GM23338 (cell line): ENCODE data around the gene SNX3. TPM values are rescaled to one million over a fixed set of nuclear protein-coding genes. Genes with fewer than 3 reads are reported as not detected.

Experiments used
- ATAC-seq: fragments of 200-7000 bp; cut with Tn5 transposase; 3 replicates; pipeline ENCODE4 v1.9.1; 2020
- DNase-seq: peaks from one replicate; pipeline ENCODE4 v3.0.0-alpha.2; 2015; ENCODE audit warnings: low spot score
- H2AFZ ChIP-seq: fragments of 200-600 bp; sonication (generic); 2 replicates; pipeline ENCODE4 v1.8.0; 2016; ENCODE audit warnings: antibody characterized with exemption, mild to moderate bottlenecking, moderate library complexity
- H3F3A ChIP-seq: fragments of 200-600 bp; sonication (generic); replicated peaks from 2 replicates; pipeline ENCODE4 v1.8.0; 2017; ENCODE audit warnings: antibody characterized with exemption, mixed run types, low read depth
- H3K27ac ChIP-seq: fragments of 200-600 bp; sonication (generic); 2 replicates; pipeline ENCODE4 v1.6.1; 2016; ENCODE audit warnings: low read depth
- H3K27me3 ChIP-seq: fragments of 200-600 bp; sonication (generic); 2 replicates; pipeline ENCODE4 v1.8.0; 2016; ENCODE audit warnings: mild to moderate bottlenecking, mixed run types, moderate library complexity; ENCODE audit not compliant: insufficient read depth
- H3K36me3 ChIP-seq: fragments of 200-600 bp; sonication (generic); 2 replicates; pipeline ENCODE4 v1.8.0; 2016; ENCODE audit warnings: mild to moderate bottlenecking; ENCODE audit not compliant: insufficient read depth
- H3K4me1 ChIP-seq: fragments of 200-600 bp; sonication (generic); 2 replicates; pipeline ENCODE4 v1.8.0; 2016; ENCODE audit warnings: mild to moderate bottlenecking, moderate library complexity; ENCODE audit not compliant: insufficient read depth
- H3K4me2 ChIP-seq: fragments of 200-600 bp; sonication (generic); 2 replicates; pipeline ENCODE4 v1.7.1; 2017; ENCODE audit warnings: mixed run types
- H3K4me3 ChIP-seq: fragments of 200-600 bp; sonication (generic); 2 replicates; pipeline ENCODE4 v1.6.1; 2016; ENCODE audit warnings: mixed run types
- H3K79me2 ChIP-seq: fragments of 200-600 bp; sonication (generic); replicated peaks from 2 replicates; pipeline ENCODE4 v1.8.0; 2017; ENCODE audit warnings: mild to moderate bottlenecking; ENCODE audit not compliant: insufficient read depth
- H3K9me2 ChIP-seq: fragments of 200-600 bp; sonication (generic); 2 replicates; pipeline ENCODE4 v1.8.0; 2017; ENCODE audit not compliant: insufficient read depth
- H4K20me1 ChIP-seq: fragments of 200-600 bp; sonication (generic); replicated peaks from 2 replicates; pipeline ENCODE4 v1.8.0; 2017; ENCODE audit warnings: mild to moderate bottlenecking; ENCODE audit not compliant: insufficient read depth
- H3K27ac Mint-ChIP-seq: 2 replicates; pipeline ENCODE4 v1.8.0; 2020; ENCODE audit warnings: inconsistent platforms, mild to moderate bottlenecking, moderate library complexity, mixed read lengths
- H3K27me3 Mint-ChIP-seq: 3 replicates; pipeline ENCODE4 v1.8.0; 2022; ENCODE audit warnings: low read depth, mild to moderate bottlenecking, moderate library complexity, mixed read lengths, inconsistent platforms; ENCODE audit not compliant: insufficient read depth, poor library complexity
- H3K36me3 Mint-ChIP-seq: 3 replicates; pipeline ENCODE4 v1.8.0; 2021; ENCODE audit warnings: low read depth, mild to moderate bottlenecking, inconsistent platforms, moderate library complexity, mixed read lengths
- H3K4me1 Mint-ChIP-seq: 3 replicates; pipeline ENCODE4 v1.8.0; 2020; ENCODE audit warnings: mild to moderate bottlenecking, inconsistent platforms, mixed read lengths
- H3K4me3 Mint-ChIP-seq: 3 replicates; pipeline ENCODE4 v1.8.0; 2021; ENCODE audit warnings: moderate library complexity, mild to moderate bottlenecking, inconsistent platforms, mixed read lengths
- H3K9me3 Mint-ChIP-seq: 3 replicates; pipeline ENCODE4 v1.8.0; 2020; ENCODE audit warnings: moderate library complexity, mild to moderate bottlenecking, inconsistent platforms, mixed read lengths
- CREB1 ChIP-seq: fragments of 250-450 bp; sonication (Bioruptor Pico); IDR thresholded peaks from 2 replicates; pipeline ENCODE4 v1.5.0; 2020; ENCODE audit warnings: low read depth, mild to moderate bottlenecking, moderate library complexity
- EZH2 ChIP-seq: fragments of 200-600 bp; sonication (generic); IDR thresholded peaks from one replicate; pipeline ENCODE4 v1.8.0; 2017; ENCODE audit warnings: antibody characterized with exemption, mild to moderate bottlenecking, low read depth; ENCODE audit not compliant: unreplicated experiment
- EZH2phosphoT487 ChIP-seq: fragments of 200-600 bp; sonication (generic); IDR thresholded peaks from one replicate; pipeline ENCODE4 v1.8.1; 2018; ENCODE audit warnings: antibody characterized with exemption; ENCODE audit not compliant: unreplicated experiment
- JUNB ChIP-seq: IDR thresholded peaks from one replicate; pipeline ENCODE4 v1.6.1; 2016; ENCODE audit warnings: antibody characterized with exemption; ENCODE audit not compliant: unreplicated experiment
- NANOG ChIP-seq: IDR thresholded peaks from 2 replicates; pipeline ENCODE4 v1.6.1; 2016; ENCODE audit warnings: antibody characterized with exemption, borderline replicate concordance
- REST ChIP-seq: IDR thresholded peaks from one replicate; pipeline ENCODE4 v1.6.1; 2018; ENCODE audit warnings: antibody characterized with exemption; ENCODE audit not compliant: unreplicated experiment
- ZNF114 ChIP-seq: fragments of 250-450 bp; sonication (Bioruptor Pico); IDR thresholded peaks from 2 replicates; pipeline ENCODE4 v1.5.0; 2020; ENCODE audit warnings: mild to moderate bottlenecking, moderate library complexity
- polyA plus RNA-seq: library from polyadenylated mRNA; unstranded; fragments of >200 nt; fragmentation: Nextera tagmentation; extraction: Ambion mirVana; gene quantifications from 2 replicates; pipeline ENCODE4 v1.2.1, GENCODE V29; 2016
- total RNA-seq: library from RNA; depleted of rRNA; stranded (reverse); fragments of >200 nt; shearing (Covaris generic); gene quantifications from 2 replicates; pipeline ENCODE4 v1.2.3, GENCODE V29; 2014
- TF ChIP-seq, protein P1 (sequence below): fragments of 250-450 bp; sonication (Bioruptor Pico); IDR thresholded peaks from 2 replicates; pipeline ENCODE4 v1.5.0; 2020; ENCODE audit warnings: mild to moderate bottlenecking, moderate library complexity
- TF ChIP-seq, protein P2 (sequence below): IDR thresholded peaks from 2 replicates; pipeline ENCODE4 v1.6.1; 2016; ENCODE audit warnings: antibody characterized with exemption

Gene SNX3
- total and polyA plus RNA-seq, 2 experiments from 2014 or later = 87.2 to 123 TPM

DNA sequence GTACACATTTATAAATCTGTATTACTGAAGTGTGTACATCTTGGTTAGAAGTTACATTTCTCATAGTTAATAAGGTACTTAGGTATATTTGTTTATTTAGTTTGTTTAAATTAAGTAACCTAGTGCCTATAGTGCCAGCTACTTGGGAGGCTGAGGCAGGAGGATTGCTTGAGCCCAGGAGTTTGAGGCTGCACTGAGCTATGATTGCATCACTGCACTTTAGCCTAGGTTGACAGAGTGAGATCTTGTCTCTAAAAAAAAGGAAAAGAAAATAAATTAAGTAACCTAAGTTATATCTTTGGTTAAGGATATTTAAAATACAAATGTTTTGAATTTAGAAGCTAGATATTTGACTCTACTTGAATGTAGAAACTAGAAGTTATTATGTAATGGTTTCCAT is 24.5 kb upstream of the SNX3 start (continued):
- TF ChIP-seq REST = no peak

GRCh38 chr6:108277831-108278230 is 17.0 kb upstream of the SNX3 start:
- DNase-seq = no peak
- ATAC-seq = no peak
- H3K4me2 ChIP-seq = no peak overlapping the region
- Mint-ChIP-seq H3K27ac (no peak overlapping the region), H3K4me3 (no peak overlapping the region), H3K4me1 (peaks cover 12% of the 10 kb centered on the region; the same call in 2 of the 3 replicates), H3K9me3 (no peaks in the 10 kb centered on the region), H3K27me3 (no peaks in the 10 kb centered on the region), H3K36me3 (no peaks in the 10 kb centered on the region)
- no peaks in the 10 kb centered on the region for H3K36me3 ChIP-seq
- H3K4me3 ChIP-seq = no peak overlapping the region
- H3K27ac ChIP-seq = no peak overlapping the region
- H4K20me1 ChIP-seq = no peaks in the 10 kb centered on the region
- H2AFZ ChIP-seq = no peak overlapping the region
- no peaks in the 10 kb centered on the region for H3K9me2 ChIP-seq
- H3K79me2 ChIP-seq = no peaks in the 10 kb centered on the region
- H3K27me3 ChIP-seq = no peaks in the 10 kb centered on the region
- H3K4me1 ChIP-seq = peaks cover 17% of the 10 kb centered on the region
- H3F3A ChIP-seq = no peaks in the 10 kb centered on the region
- TF ChIP-seq, protein P1, sequence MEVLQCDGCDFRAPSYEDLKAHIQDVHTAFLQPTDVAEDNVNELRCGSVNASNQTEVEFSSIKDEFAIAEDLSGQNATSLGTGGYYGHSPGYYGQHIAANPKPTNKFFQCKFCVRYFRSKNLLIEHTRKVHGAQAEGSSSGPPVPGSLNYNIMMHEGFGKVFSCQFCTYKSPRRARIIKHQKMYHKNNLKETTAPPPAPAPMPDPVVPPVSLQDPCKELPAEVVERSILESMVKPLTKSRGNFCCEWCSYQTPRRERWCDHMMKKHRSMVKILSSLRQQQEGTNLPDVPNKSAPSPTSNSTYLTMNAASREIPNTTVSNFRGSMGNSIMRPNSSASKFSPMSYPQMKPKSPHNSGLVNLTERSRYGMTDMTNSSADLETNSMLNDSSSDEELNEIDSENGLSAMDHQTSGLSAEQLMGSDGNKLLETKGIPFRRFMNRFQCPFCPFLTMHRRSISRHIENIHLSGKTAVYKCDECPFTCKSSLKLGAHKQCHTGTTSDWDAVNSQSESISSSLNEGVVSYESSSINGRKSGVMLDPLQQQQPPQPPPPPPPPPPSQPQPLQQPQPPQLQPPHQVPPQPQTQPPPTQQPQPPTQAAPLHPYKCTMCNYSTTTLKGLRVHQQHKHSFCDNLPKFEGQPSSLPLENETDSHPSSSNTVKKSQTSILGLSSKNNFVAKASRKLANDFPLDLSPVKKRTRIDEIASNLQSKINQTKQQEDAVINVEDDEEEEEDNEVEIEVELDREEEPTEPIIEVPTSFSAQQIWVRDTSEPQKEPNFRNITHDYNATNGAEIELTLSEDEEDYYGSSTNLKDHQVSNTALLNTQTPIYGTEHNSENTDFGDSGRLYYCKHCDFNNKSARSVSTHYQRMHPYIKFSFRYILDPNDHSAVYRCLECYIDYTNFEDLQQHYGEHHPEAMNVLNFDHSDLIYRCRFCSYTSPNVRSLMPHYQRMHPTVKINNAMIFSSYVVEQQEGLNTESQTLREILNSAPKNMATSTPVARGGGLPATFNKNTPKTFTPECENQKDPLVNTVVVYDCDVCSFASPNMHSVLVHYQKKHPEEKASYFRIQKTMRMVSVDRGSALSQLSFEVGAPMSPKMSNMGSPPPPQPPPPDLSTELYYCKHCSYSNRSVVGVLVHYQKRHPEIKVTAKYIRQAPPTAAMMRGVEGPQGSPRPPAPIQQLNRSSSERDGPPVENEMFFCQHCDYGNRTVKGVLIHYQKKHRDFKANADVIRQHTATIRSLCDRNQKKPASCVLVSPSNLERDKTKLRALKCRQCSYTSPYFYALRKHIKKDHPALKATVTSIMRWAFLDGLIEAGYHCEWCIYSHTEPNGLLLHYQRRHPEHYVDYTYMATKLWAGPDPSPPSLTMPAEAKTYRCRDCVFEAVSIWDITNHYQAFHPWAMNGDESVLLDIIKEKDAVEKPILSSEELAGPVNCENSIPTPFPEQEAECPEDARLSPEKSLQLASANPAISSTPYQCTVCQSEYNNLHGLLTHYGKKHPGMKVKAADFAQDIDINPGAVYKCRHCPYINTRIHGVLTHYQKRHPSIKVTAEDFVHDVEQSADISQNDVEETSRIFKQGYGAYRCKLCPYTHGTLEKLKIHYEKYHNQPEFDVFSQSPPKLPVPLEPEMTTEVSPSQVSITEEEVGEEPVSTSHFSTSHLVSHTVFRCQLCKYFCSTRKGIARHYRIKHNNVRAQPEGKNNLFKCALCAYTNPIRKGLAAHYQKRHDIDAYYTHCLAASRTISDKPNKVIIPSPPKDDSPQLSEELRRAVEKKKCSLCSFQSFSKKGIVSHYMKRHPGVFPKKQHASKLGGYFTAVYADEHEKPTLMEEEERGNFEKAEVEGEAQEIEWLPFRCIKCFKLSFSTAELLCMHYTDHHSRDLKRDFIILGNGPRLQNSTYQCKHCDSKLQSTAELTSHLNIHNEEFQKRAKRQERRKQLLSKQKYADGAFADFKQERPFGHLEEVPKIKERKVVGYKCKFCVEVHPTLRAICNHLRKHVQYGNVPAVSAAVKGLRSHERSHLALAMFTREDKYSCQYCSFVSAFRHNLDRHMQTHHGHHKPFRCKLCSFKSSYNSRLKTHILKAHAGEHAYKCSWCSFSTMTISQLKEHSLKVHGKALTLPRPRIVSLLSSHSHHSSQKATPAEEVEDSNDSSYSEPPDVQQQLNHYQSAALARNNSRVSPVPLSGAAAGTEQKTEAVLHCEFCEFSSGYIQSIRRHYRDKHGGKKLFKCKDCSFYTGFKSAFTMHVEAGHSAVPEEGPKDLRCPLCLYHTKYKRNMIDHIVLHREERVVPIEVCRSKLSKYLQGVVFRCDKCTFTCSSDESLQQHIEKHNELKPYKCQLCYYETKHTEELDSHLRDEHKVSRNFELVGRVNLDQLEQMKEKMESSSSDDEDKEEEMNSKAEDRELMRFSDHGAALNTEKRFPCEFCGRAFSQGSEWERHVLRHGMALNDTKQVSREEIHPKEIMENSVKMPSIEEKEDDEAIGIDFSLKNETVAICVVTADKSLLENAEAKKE (CRISPR knock-in tag) = no peak
- TF ChIP-seq REST (no peak), NANOG (no peak), EZH2 (no peak), CREB1 (CRISPR knock-in tag) (no peak), ZNF114 (CRISPR knock-in tag) (no peak), JUNB (no peak), EZH2phosphoT487 (no peak)
- TF ChIP-seq, protein P2, sequence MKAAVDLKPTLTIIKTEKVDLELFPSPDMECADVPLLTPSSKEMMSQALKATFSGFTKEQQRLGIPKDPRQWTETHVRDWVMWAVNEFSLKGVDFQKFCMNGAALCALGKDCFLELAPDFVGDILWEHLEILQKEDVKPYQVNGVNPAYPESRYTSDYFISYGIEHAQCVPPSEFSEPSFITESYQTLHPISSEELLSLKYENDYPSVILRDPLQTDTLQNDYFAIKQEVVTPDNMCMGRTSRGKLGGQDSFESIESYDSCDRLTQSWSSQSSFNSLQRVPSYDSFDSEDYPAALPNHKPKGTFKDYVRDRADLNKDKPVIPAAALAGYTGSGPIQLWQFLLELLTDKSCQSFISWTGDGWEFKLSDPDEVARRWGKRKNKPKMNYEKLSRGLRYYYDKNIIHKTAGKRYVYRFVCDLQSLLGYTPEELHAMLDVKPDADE = no peak
